Tibial nerve (tissue), 4 donors: ENCODE data around the gene RCOR2.

Source experiments
- CTCF ChIP-seq, 5 experiments: fragments of 200-600 bp in 3 of 5; fragments of 450-650 bp in 2 of 5; sonication (generic) in 3 of 5; IDR thresholded peaks; one replicate each; pipeline ENCODE4 v1.5.1; 2016 to 2019; ENCODE audit warnings: antibody characterized with exemption in 5 of 5, mild to moderate bottlenecking in 3 of 5, moderate library complexity in 2 of 5
- EP300 ChIP-seq, 2 donors: sonication (generic); formaldehyde crosslinking; IDR thresholded peaks; one replicate each; pipeline ENCODE4 v1.6.1; 2017; ENCODE audit warnings: antibody characterized with exemption in 2 of 2, mild to moderate bottlenecking in 1 of 2
- POLR2A ChIP-seq, 2 donors: fragments of 450-650 bp; IDR thresholded peaks; one replicate each; pipeline ENCODE4 v1.6.1; 2017; ENCODE audit warnings: antibody characterized with exemption in 2 of 2, mild to moderate bottlenecking in 2 of 2, moderate library complexity in 2 of 2

- TF ChIP-seq CTCF (IDR thresholded peaks at IDR 0.05) (no peak), POLR2A (IDR thresholded peaks at IDR 0.05) (no peak), EP300 (IDR thresholded peaks at IDR 0.05) (no peak)
These were observed 6.4 kb upstream of the RCOR2 start for GRCh38 chr11:63923319-63923718.
